HepG2 (cell line): Measurements from ENCODE around the gene SSBP4. TPM values are rescaled to one million over a fixed set of nuclear protein-coding genes. Genes with fewer than 3 reads are reported as not detected.
A peak's percentile ranks its signal among the peaks of the same experiment; 100 is the strongest.

ENCODE experiments used
- GMEB1 ChIP-seq: sonication (generic); formaldehyde crosslinking; IDR thresholded peaks from 2 replicates; pipeline ENCODE4 v1.5.1; 2020; ENCODE audit warnings: missing genetic modification reagents, mild to moderate bottlenecking, borderline replicate concordance
- HDAC6 ChIP-seq: fragments of 200-600 bp; sonication (generic); IDR thresholded peaks from 2 replicates; pipeline ENCODE4 v1.7.0; 2017; ENCODE audit warnings: mild to moderate bottlenecking, antibody characterized with exemption, low read length, low read depth
- HIVEP1 ChIP-seq: sonication (generic); formaldehyde crosslinking; IDR thresholded peaks from 2 replicates; pipeline ENCODE4 v1.4.0; 2020; ENCODE audit warnings: mild to moderate bottlenecking, missing genetic modification reagents
- IKZF4 ChIP-seq: sonication (generic); formaldehyde crosslinking; IDR thresholded peaks from 2 replicates; pipeline ENCODE4 v1.5.1; 2020; ENCODE audit warnings: borderline replicate concordance, mild to moderate bottlenecking, low read depth, missing genetic modification reagents; ENCODE audit errors: not compliant biosample characterization
- KLF11 ChIP-seq: IDR thresholded peaks from 2 replicates; pipeline ENCODE4 v1.6.1; 2016; ENCODE audit warnings: missing compliant biosample characterization
- MAF1 ChIP-seq: sonication (generic); formaldehyde crosslinking; IDR thresholded peaks from 2 replicates; pipeline ENCODE4 v1.5.0; 2020; ENCODE audit warnings: missing genetic modification reagents, borderline replicate concordance
- MIXL1 ChIP-seq: IDR thresholded peaks from 2 replicates; pipeline ENCODE4 v1.6.1; 2016
- MLLT10 ChIP-seq: sonication (generic); formaldehyde crosslinking; IDR thresholded peaks from 2 replicates; pipeline ENCODE4 v1.4.0; 2020; ENCODE audit warnings: missing genetic modification reagents
- SIX1 ChIP-seq: sonication (generic); formaldehyde crosslinking; IDR thresholded peaks from 2 replicates; pipeline ENCODE4 v1.4.0; 2020; ENCODE audit warnings: missing genetic modification reagents, borderline replicate concordance
- SRSF9 ChIP-seq: fragments of 200-400 bp; formaldehyde crosslinking; IDR thresholded peaks from 2 replicates; pipeline ENCODE4 v1.6.1; 2018; ENCODE audit warnings: borderline replicate concordance, mild to moderate bottlenecking, low read depth, low read length; ENCODE audit not compliant: insufficient read depth, poor library complexity, severe bottlenecking
- ZNF251 ChIP-seq: sonication (generic); formaldehyde crosslinking; IDR thresholded peaks from 2 replicates; pipeline ENCODE4 v1.9.0; 2021; ENCODE audit warnings: mild to moderate bottlenecking, missing genetic modification reagents
- ZNF44 ChIP-seq: sonication (generic); formaldehyde crosslinking; IDR thresholded peaks from 2 replicates; pipeline ENCODE4 v1.5.1; 2020; ENCODE audit warnings: mild to moderate bottlenecking, missing genetic modification reagents
- ZNF550 ChIP-seq: sonication (generic); formaldehyde crosslinking; IDR thresholded peaks from 2 replicates; pipeline ENCODE4 v1.4.0; 2020; ENCODE audit warnings: mild to moderate bottlenecking, missing genetic modification reagents, borderline replicate concordance
- ZNF644 ChIP-seq: IDR thresholded peaks from 2 replicates; pipeline ENCODE4 v1.6.1; 2016; ENCODE audit warnings: low read depth
- ZNF687 ChIP-seq: sonication (generic); formaldehyde crosslinking; IDR thresholded peaks from 2 replicates; pipeline ENCODE4 v1.5.1; 2020; ENCODE audit warnings: mild to moderate bottlenecking, missing genetic modification reagents, moderate library complexity
- ZNF724P ChIP-seq: sonication (generic); formaldehyde crosslinking; IDR thresholded peaks from 2 replicates; pipeline ENCODE4 v1.8.0; 2022; ENCODE audit warnings: missing genetic modification reagents, borderline replicate concordance
- ZNF749 ChIP-seq: sonication (generic); formaldehyde crosslinking; IDR thresholded peaks from 2 replicates; pipeline ENCODE4 v1.8.0; 2022; ENCODE audit warnings: mild to moderate bottlenecking, missing genetic modification reagents, moderate library complexity, borderline replicate concordance
- ZNF780A ChIP-seq: sonication (generic); formaldehyde crosslinking; IDR thresholded peaks from 2 replicates; pipeline ENCODE4 v1.8.0; 2022; ENCODE audit warnings: mild to moderate bottlenecking, missing genetic modification reagents, moderate library complexity
- ZNF816 ChIP-seq: sonication (generic); formaldehyde crosslinking; IDR thresholded peaks from 2 replicates; pipeline ENCODE4 v1.8.0; 2022; ENCODE audit warnings: missing genetic modification reagents, mild to moderate bottlenecking, borderline replicate concordance
- ZNF839 ChIP-seq: sonication (generic); formaldehyde crosslinking; IDR thresholded peaks from 2 replicates; pipeline ENCODE4 v1.4.0; 2020; ENCODE audit warnings: missing genetic modification reagents, mild to moderate bottlenecking, borderline replicate concordance
- polyA plus RNA-seq, 8 experiments: library from polyadenylated mRNA; depleted of rRNA in 3 of 8; stranded (reverse) in 7 of 8; unstranded in 1 of 8; fragments of >200 nt; fragmentation: Illumina TruSeq in 4 of 8; extraction: Trizol in 4 of 8; gene quantifications; 2 replicates each; pipeline versions ENCODE4 v1.2.1 to v1.2.3, GENCODE V29; 2011 to 2016; ENCODE audit warnings: low read depth in 4 of 8, missing spikeins in 1 of 8, mixed read lengths in 1 of 8; ENCODE audit not compliant: insufficient read depth in 1 of 8
- total RNA-seq, 5 experiments: library from RNA; depleted of rRNA; stranded (reverse); fragments of >200 nt; fragmentation: Illumina TruSeq; extraction: Trizol; gene quantifications; 2 replicates each; pipeline ENCODE4 v1.2.3, GENCODE V29; 2016; ENCODE audit warnings: low read depth in 1 of 5
- TF ChIP-seq, protein P1 (sequence below): sonication (generic); formaldehyde crosslinking; IDR thresholded peaks from 2 replicates; pipeline ENCODE4 v1.9.0; 2021; ENCODE audit warnings: missing genetic modification reagents, mild to moderate bottlenecking, borderline replicate concordance
- TF ChIP-seq, protein P2 (sequence below): IDR thresholded peaks from 2 replicates; pipeline ENCODE4 v1.6.1; 2016; ENCODE audit warnings: mild to moderate bottlenecking

The SSBP4 gene
- total and polyA plus RNA-seq, 2 of the 13 experiments (the other 11 are each of a cell fraction or from before 2014, with no cell fraction given) = 20.8 to 39.5 TPM

- TF ChIP-seq ZNF839 (CRISPR knock-in tag) = no peak
- no peak for TF ChIP-seq ZNF550 (CRISPR knock-in tag)
- TF ChIP-seq ZNF724P = no peak; the same call in 1 of the 2 replicates
- no peak for TF ChIP-seq ZNF780A (CRISPR knock-in tag)
- TF ChIP-seq HIVEP1 = no peak
- peak; percentile 99 for TF ChIP-seq ZNF687
- no peak for TF ChIP-seq IKZF4 (CRISPR knock-in tag)
- TF ChIP-seq, protein P1, sequence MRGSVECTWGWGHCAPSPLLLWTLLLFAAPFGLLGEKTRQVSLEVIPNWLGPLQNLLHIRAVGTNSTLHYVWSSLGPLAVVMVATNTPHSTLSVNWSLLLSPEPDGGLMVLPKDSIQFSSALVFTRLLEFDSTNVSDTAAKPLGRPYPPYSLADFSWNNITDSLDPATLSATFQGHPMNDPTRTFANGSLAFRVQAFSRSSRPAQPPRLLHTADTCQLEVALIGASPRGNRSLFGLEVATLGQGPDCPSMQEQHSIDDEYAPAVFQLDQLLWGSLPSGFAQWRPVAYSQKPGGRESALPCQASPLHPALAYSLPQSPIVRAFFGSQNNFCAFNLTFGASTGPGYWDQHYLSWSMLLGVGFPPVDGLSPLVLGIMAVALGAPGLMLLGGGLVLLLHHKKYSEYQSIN (CRISPR knock-in tag) = no peak
- no peak for TF ChIP-seq SIX1 (CRISPR knock-in tag)
- no peak for TF ChIP-seq ZNF251 (CRISPR knock-in tag)
- TF ChIP-seq ZNF44 (CRISPR knock-in tag) = no peak
- no peak for TF ChIP-seq HDAC6
- TF ChIP-seq, protein P2, sequence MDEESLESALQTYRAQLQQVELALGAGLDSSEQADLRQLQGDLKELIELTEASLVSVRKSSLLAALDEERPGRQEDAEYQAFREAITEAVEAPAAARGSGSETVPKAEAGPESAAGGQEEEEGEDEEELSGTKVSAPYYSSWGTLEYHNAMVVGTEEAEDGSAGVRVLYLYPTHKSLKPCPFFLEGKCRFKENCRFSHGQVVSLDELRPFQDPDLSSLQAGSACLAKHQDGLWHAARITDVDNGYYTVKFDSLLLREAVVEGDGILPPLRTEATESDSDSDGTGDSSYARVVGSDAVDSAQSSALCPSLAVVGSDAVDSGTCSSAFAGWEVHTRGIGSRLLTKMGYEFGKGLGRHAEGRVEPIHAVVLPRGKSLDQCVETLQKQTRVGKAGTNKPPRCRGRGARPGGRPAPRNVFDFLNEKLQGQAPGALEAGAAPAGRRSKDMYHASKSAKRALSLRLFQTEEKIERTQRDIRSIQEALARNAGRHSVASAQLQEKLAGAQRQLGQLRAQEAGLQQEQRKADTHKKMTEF = no peak; the same call in 1 of the 2 replicates
- no peak for TF ChIP-seq SRSF9
- no peak for TF ChIP-seq MLLT10 (CRISPR knock-in tag)
- no peak for TF ChIP-seq MIXL1 (CRISPR knock-in tag)
- no peak for TF ChIP-seq ZNF749 (CRISPR knock-in tag)
- no peak for TF ChIP-seq ZNF644
- no peak for TF ChIP-seq KLF11
- no peak for TF ChIP-seq ZNF816 (CRISPR knock-in tag)
- TF ChIP-seq GMEB1 (CRISPR knock-in tag) = no peak
- no peak for TF ChIP-seq MAF1 (CRISPR knock-in tag)
Observed at GRCh38 chr19:18396471-18397241, 22.5 kb upstream of the SSBP4 start (continued).
